Adrenal gland (tissue), 12 donors: Measurements from ENCODE around the gene NELFB. TPM values are rescaled to one million over a fixed set of nuclear protein-coding genes. Genes with fewer than 3 reads are reported as not detected.
"Not testable (repeated sequence)": the region's sequence is repeated elsewhere in the genome, so short reads cannot be mapped to it uniquely, and the experiment has no call there.

ENCODE experiments used
- DNase-seq, 7 donors: peaks; one replicate each; pipeline ENCODE4 v3.0.0-alpha.2; 2019 to 2020
- H3K27ac ChIP-seq, 5 donors: fragments of 200-600 bp; sonication (generic) in 4 of 5; 1 replicate in 3 of 5; 2 replicates in 2 of 5; pipeline versions ENCODE4 v1.5.1 to v1.8.0; 2016 to 2020; ENCODE audit warnings: mild to moderate bottlenecking in 1 of 5
- H3K27me3 ChIP-seq: fragments of 200-600 bp; 2 replicates; pipeline ENCODE4 v1.8.0; 2021
- H3K36me3 ChIP-seq, 2 donors: fragments of 200-600 bp; replicated peaks in 1 of 2; 1 replicate in 1 of 2; 2 replicates in 1 of 2; pipeline versions ENCODE4 v1.5.1 to v1.8.0; 2018 to 2022
- H3K4me1 ChIP-seq, 2 donors: fragments of 200-600 bp; replicated peaks in 1 of 2; 1 replicate in 1 of 2; 2 replicates in 1 of 2; pipeline versions ENCODE4 v1.5.1 to v1.8.0; 2018 to 2021
- H3K4me3 ChIP-seq, 4 donors: fragments of 200-600 bp; sonication (generic) in 3 of 4; one replicate each; pipeline ENCODE4 v1.5.1; 2016 to 2018
- H3K9me3 ChIP-seq, 3 donors: fragments of 200-600 bp; sonication (generic) in 1 of 3; replicated peaks in 1 of 3; 1 replicate in 2 of 3; 2 replicates in 1 of 3; pipeline versions ENCODE4 v1.5.1 to v1.8.0; 2016 to 2021
- CTCF ChIP-seq, 6 experiments: fragments of 450-650 bp in 4 of 6; fragments of 200-600 bp in 2 of 6; sonication (generic) in 1 of 6; IDR thresholded peaks; 1 replicate in 5 of 6; 2 replicates in 1 of 6; pipeline versions ENCODE4 v1.5.1 to v1.8.0; 2016 to 2021; ENCODE audit warnings: antibody characterized with exemption in 6 of 6, mild to moderate bottlenecking in 2 of 6, moderate library complexity in 1 of 6
- POLR2A ChIP-seq, 2 donors: fragments of 450-650 bp; IDR thresholded peaks; one replicate each; pipeline ENCODE4 v1.6.1; 2017; ENCODE audit warnings: antibody characterized with exemption in 2 of 2, mild to moderate bottlenecking in 2 of 2, moderate library complexity in 1 of 2
- WGBS, 4 donors: extraction: QIAGEN DNeasy Blood & Tissue Kit in 2 of 4; methylation state at CpG; one replicate each; pipeline versions ENCODE4 v1.1.5 to v1.1.7; 2013 to 2017; 5-methylcytosine and 5-hydroxymethylcytosine counted together
- intact Hi-C, 2 donors: fragments of 100-400 bp; cut with DNase I; formaldehyde crosslinking; loops; one replicate each; pipeline versions ENCODE4 v1.14.1 to v1.15.0; 2022 to 2023
- polyA plus RNA-seq, 3 donors: library from polyadenylated mRNA; stranded (reverse); fragments of 200-250 nt in 2 of 3; fragments of 350-450 nt in 1 of 3; fragmentation: Illumina TruSeq in 1 of 3; extraction: RNeasy Lipid Tissue Mini Kit (QIAGEN cat#74804) in 1 of 3; gene quantifications; one replicate each; pipeline ENCODE4 v1.2.3, GENCODE V29; 2013 to 2014
- total RNA-seq, 9 donors: library from RNA; depleted of rRNA in 4 of 9; stranded (reverse); fragments of >200 nt in 4 of 9; fragments of 120-200 nt in 1 of 9; fragmentation: NEBNext Ultra II Directional in 1 of 9; extraction: Animal tissue kit (Norgen Biotek cat#: 25700) in 1 of 9; gene quantifications; one replicate each; pipeline versions ENCODE4 v1.1.0 to v1.2.4, GENCODE V29; 2013 to 2023
- donor health status: healthy with polysubstance abuse.
- donor health status: Bipolar disorder and iron deficiency.
- donor health status: DM: yes; HTN: yes; CAD: no.
- donor health status: DM: no; HTN: no; CAD: no.
- donor health status: DM: no; HTN: no; CAD: no.
- donor health status: DM: yes; HTN: yes; CAD: no.

The NELFB gene
- total and polyA plus RNA-seq, 12 donors, result 10.9 to 56.3 (median 36.9) TPM

DNA sequence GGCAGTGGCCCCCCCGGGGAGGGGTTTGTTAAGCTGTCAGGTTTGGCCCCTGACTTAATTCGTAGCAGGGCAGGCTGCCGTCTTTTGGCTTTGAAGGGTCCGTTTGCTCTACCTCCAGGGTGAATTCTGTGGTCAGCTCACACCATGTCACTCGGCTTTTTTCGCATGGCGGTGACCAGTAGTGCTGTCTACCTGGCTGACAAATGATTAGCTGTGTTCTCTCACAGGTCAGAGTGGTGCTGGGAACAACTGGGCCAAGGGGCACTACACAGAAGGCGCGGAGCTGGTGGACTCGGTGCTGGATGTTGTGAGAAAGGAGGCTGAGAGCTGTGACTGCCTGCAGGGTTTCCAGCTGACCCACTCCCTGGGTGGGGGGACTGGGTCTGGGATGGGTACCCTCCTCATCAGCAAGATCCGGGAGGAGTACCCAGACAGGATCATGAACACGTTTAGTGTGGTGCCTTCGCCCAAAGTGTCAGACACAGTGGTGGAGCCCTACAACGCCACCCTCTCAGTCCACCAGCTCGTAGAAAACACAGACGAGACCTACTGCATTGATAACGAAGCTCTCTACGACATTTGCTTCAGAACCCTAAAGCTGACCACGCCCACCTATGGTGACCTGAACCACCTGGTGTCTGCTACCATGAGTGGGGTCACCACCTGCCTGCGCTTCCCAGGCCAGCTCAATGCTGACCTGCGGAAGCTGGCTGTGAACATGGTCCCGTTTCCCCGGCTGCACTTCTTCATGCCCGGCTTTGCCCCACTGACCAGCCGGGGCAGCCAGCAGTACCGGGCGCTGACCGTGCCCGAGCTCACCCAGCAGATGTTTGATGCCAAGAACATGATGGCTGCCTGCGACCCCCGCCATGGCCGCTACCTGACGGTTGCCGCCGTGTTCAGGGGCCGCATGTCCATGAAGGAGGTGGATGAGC, 12.6 kb upstream of the NELFB start:
- WGBS, 4 donors, result 65 to 76% (median 75%) methylated on average over 17 to 36 of the region's 36 CpGs
- H3K4me1 ChIP-seq, result peaks cover 7 to 37% of the 10 kb centered on the region in 2 donors
- H3K36me3 ChIP-seq, result peaks cover 0 to 18% of the 10 kb centered on the region in 2 donors
- intact Hi-C loops, result no loop called here
- H3K9me3 ChIP-seq, result no peaks in the 10 kb centered on the region
- H3K27ac ChIP-seq, result peak overlapping the region in 4 of 5 donors; percentile 60 to 100 (median 86)
- H3K27me3 ChIP-seq, result no peaks in the 10 kb centered on the region
- H3K4me3 ChIP-seq, result peak overlapping the region in 3 of 4 donors; percentile 67 to 97 (median 78)
- TF ChIP-seq CTCF (IDR thresholded peaks at IDR 0.05), result no peak
- DNase-seq, result peak in 4 of 7 donors; percentile 63 to 79 (median 72)

DNA sequence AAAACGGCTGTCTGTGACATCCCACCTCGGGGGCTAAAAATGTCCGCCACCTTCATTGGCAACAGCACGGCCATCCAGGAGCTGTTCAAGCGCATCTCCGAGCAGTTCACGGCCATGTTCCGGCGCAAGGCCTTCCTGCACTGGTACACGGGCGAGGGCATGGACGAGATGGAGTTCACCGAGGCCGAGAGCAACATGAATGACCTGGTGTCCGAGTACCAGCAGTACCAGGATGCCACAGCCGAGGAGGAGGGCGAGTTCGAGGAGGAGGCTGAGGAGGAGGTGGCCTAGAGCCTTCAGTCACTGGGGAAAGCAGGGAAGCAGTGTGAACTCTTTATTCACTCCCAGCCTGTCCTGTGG, 11.9 kb upstream of the NELFB start:
- DNase-seq, H3K9me3 ChIP-seq, H3K4me3 ChIP-seq, H3K27me3 ChIP-seq, intact Hi-C loops, H3K27ac ChIP-seq: not testable (repeated sequence)
- WGBS, 4 donors, result 82 to 94% (median 92%) methylated on average over 2 to 18 of the region's 18 CpGs
- Histone ChIP-seq H3K4me1 (peaks cover 7 to 37% of the 10 kb centered on the region in 2 donors), H3K36me3 (peaks cover 0 to 18% of the 10 kb centered on the region in 2 donors)

DNA sequence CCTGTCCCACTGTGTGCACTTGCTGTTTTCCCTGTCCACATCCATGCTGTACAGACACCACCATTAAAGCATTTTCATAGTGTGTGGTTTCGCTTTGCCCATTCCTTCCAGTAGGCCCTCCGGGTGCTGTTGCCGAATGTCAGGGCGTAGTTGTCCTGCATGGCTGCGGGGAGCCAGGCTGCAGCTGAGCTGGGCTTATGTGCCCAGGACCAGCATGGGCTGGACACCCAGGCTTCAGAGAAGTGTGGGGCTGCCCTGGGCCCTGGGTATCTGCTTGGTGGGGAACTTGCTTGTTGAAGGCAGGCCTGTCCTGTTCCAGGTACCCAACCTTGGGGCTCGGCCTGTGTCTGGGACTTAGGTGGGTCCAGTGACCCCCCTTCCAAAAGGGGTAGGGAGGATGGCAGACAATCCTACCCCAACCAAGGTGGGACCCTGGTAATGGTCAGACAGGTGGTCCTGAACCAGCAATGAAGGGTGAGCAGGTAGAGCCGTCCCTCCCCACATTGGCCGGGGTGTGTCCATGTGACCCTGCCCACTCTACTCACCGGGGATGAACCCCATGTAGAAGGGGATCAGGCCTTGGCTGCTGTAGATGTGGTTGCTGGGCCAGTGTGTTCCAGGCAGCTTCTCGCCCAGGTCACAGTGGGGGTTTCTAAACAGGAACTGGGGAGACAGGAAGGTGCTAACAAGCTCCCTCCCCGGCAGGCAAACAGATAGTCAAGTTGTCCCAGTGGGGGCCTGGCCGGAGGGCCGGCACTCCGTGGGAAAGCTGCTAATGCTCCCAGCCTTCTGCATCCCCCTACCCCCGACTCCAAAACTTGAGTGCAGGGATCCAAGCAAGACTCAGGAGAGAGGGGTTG, 11.3 kb upstream of the NELFB start:
- no peak for DNase-seq
- TF ChIP-seq POLR2A (IDR thresholded peaks at IDR 0.05) (no peak), CTCF (IDR thresholded peaks at IDR 0.05) (no peak)
- intact Hi-C loops, result no loop called here
- Histone ChIP-seq H3K9me3 (no peaks in the 10 kb centered on the region), H3K27ac (no peak overlapping the region), H3K36me3 (peaks cover 0 to 18% of the 10 kb centered on the region in 2 donors), H3K4me3 (no peak overlapping the region), H3K4me1 (peaks cover 7 to 33% of the 10 kb centered on the region in 2 donors), H3K27me3 (no peaks in the 10 kb centered on the region)
- 73 to 77% (median 76%) methylated on average over 12 to 15 of the region's 15 CpGs for WGBS, 4 donors

DNA sequence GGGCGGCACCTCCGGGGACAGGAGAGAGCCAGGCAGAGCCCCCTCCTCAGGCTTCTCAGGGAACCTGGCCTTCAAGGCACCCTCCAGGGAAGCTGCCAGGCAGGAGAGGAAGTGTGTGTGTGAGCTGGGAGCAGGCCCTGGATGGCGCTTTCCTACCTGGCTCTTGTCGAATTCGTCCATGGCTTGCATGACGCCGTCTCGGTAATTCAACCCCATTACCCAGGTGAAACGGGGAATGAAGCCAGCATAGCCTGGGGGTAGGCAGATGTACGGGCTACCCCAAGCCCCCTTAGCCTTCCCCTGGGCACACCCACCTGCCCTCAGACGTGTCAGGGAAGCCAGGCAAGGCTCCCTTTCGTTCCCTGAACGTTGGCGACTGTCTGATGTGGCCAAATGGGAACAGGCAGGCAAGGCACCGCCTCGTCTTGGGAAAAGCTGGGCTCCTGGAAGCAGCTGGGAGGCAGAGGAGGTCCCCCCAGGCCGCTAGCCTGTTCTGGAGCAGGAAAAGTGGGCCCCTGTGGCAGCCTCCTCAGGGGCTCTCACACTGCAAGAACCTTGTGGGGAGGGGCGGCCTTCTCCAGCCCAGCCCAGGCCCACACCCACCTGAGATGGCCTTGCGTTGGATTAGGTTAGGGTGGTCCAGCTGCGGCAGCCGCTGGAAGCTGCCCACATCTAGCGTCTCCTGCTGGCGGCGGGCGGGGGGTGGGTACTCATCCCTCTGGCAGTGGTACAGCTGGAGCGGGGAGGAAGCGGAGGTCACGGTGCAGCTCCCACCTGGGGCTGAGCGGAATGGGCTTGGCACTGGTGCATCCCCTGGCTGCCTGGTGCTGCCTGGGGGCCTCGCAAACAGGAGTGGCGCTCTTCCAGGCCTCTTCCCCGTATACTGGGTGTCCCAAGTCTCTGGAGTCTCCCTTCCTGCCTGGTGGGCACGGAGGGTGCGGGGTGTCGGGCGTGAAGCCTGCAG, 10.4 kb upstream of the NELFB start:
- intact Hi-C loops, result no loop called here

More for the DNA sequence above, 10.4 kb upstream of the NELFB start:
- Histone ChIP-seq H3K27ac (no peak overlapping the region), H3K9me3 (no peaks in the 10 kb centered on the region), H3K4me3 (no peak overlapping the region), H3K27me3 (no peaks in the 10 kb centered on the region), H3K4me1 (peaks cover 5 to 24% of the 10 kb centered on the region in 2 donors), H3K36me3 (peaks cover 0 to 18% of the 10 kb centered on the region in 2 donors)
- DNase-seq, result no peak
- TF ChIP-seq CTCF (IDR thresholded peaks at IDR 0.05) (no peak), POLR2A (IDR thresholded peaks at IDR 0.05) (no peak)
- WGBS, 4 donors, result 66 to 78% (median 77%) methylated on average over 15 to 36 of the region's 36 CpGs
